Activated CD4-positive, alpha-beta T cell treated with anti-CD3 and anti-CD28 coated beads, Interleukin-2, amount 10 ng/mL, durations not matched to agents 7 days and 5 days (primary cell): ENCODE data around the gene IGSF9. TPM values are rescaled to one million over a fixed set of nuclear protein-coding genes. Genes with fewer than 3 reads are reported as not detected.

Experiments used
- CTCF ChIA-PET: fragments of 350-600 bp; sonication (Branson Sonifier 250); formaldehyde crosslinking; loops from one replicate; lab custom pipeline; 2021; ENCODE audit warnings: antibody characterized with exemption; lab: Charles Lee
- POLR2A ChIA-PET: fragments of 350-600 bp; sonication (Branson Sonifier 250); formaldehyde crosslinking; loops from one replicate; lab custom pipeline; 2021; ENCODE audit warnings: antibody characterized with exemption; lab: Charles Lee
- DNase-seq: peaks from one replicate; pipeline ENCODE4 v3.0.0-alpha.2; 2020
- H3K27ac Mint-ChIP-seq: one replicate; pipeline ENCODE4 v1.8.0; 2021; ENCODE audit warnings: mild to moderate bottlenecking, moderate library complexity, mixed read lengths
- H3K27me3 Mint-ChIP-seq: one replicate; pipeline ENCODE4 v1.8.0; 2021; ENCODE audit warnings: mixed read lengths
- H3K36me3 Mint-ChIP-seq: one replicate; pipeline ENCODE4 v1.8.0; 2021; ENCODE audit warnings: low read depth, mixed read lengths
- H3K4me1 Mint-ChIP-seq: one replicate; pipeline ENCODE4 v1.8.0; 2021; ENCODE audit warnings: mixed read lengths
- H3K4me3 Mint-ChIP-seq: one replicate; pipeline ENCODE4 v1.8.0; 2021; ENCODE audit warnings: mild to moderate bottlenecking, moderate library complexity, mixed read lengths
- H3K9me3 Mint-ChIP-seq: one replicate; pipeline ENCODE4 v1.8.0; 2021; ENCODE audit warnings: mixed read lengths
- total RNA-seq, 2 experiments: library from RNA; stranded (reverse); gene quantifications; one replicate each; pipeline ENCODE4 v1.2.3, GENCODE V29; 2021

The IGSF9 gene
- total RNA-seq, 2 experiments from 2014 or later = not detected

DNA sequence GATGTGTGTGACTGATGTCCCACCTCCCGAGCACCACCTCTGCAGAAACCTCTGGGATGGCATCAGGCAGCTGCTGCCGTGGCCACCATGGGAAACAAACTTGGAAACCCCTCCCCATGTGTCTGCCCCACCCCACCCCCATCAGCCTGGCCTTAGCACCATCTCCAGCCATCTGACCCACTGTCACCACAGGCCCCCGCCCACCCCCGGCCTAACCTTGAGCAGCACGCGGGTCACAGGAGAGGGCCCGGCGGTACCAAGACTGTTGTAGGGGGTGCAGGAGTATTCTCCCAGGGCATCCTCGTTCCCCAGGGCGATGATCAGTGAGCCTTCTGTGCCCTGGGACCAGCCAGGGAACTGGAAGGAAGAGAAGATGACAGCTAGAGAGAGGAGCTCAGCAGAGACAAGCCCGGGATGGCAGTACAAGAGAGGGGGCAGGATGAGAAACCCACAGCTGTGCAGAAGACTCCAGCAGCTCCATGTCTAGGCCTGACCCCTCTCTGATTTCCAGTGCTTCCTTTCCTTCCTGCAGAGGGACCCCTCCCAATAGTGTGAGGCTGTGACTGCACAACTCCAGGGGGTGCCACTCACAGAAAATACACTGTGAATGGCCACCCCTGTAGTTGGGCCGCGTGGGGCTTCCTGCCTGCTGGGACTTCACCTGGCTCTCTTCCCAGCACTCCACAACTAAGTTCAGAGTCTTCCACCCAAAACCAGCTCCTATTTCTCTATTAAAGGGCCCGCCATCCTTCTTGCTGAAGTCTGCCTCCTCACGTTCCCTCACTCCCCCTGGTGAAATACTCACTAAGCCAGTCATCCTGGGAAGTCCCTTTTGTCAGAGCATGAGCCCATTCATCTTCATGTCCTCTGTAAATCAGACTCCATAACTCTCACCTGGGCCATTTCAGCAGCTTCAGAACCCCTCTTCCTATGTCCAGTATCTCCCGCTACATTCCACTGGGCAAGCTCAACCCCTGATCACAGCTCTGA, 12.8 kb downstream of the IGSF9 start:
- H3K4me3 Mint-ChIP-seq = no peak overlapping the region
- no peak for DNase-seq
- ChIA-PET POLR2A (no interaction called here), CTCF (interaction anchor here (4.7 kb wide), 1 partner anchor 74 kb away, joined by 32 read pairs; no protein-coding TSS in a partner anchor)
- no peak overlapping the region for H3K27ac Mint-ChIP-seq
- peaks cover 10% of the 10 kb centered on the region for H3K4me1 Mint-ChIP-seq
- H3K36me3 Mint-ChIP-seq = no peaks in the 10 kb centered on the region
- no peaks in the 10 kb centered on the region for H3K9me3 Mint-ChIP-seq
- H3K27me3 Mint-ChIP-seq = peaks cover 4% of the 10 kb centered on the region

DNA sequence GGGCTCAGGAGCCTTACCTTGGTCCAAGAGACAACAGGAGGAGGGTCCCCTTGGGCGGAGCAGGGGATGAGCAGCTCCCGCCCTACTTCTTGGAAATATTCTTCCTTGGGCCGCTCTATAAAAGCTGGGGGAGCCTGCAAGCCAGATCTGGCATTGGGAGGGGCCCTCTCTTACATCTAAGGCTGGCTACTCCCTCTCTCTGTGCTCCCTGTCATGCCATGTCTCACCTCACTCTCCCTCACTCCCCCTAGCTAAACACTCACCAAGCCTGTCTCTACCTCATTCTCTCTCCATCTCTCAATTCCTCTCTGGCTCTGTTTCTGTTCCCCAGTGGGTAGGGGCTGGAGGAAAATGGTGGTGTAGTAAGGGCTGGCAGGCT, 13.6 kb downstream of the IGSF9 start:
- H3K4me3 Mint-ChIP-seq = no peak overlapping the region
- CTCF ChIA-PET = interaction anchor here (4.7 kb wide), 1 partner anchor 74 kb away, joined by 32 read pairs; no protein-coding TSS in a partner anchor
- H3K27ac Mint-ChIP-seq = no peak overlapping the region
- POLR2A ChIA-PET = no interaction called here
- no peaks in the 10 kb centered on the region for H3K9me3 Mint-ChIP-seq
- H3K4me1 Mint-ChIP-seq = peaks cover 4% of the 10 kb centered on the region
- DNase-seq = no peak
- H3K27me3 Mint-ChIP-seq = peaks cover 4% of the 10 kb centered on the region
- H3K36me3 Mint-ChIP-seq = no peaks in the 10 kb centered on the region

DNA sequence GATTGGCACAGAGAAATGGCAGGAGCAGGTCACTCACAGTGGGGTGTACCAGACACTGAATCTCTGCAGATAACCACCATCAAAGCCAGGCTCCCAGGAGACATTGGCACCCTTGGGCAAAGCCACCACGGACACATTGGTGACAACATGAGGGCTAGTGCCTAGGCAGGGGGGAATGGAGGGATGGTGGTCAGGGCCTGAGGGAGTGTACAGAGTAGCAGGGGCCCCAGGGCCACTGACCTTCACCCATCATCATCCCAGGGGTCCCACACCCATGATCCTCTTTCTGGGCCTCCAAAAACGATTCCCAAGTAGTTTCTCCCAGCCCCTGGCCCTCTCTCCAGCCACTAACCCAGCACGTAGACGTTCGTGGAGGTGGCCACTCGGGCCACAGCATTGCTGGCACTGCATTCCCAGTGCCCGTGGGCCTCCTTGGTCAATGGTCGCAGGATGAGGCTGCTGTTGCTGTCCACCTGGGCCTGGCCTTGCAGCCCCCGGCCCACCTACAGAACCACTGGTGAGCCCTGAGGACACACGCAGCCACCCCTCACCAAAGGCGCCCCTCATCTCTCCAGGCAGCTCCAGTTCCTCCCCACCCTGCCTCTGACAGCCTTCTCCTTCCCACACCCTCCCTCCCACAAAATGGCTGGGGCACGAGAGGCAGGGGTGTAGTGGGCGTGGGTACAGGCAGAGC, 14.2 kb downstream of the IGSF9 start:
- H3K36me3 Mint-ChIP-seq = no peaks in the 10 kb centered on the region
- DNase-seq = no peak
- H3K27ac Mint-ChIP-seq = no peak overlapping the region
- H3K27me3 Mint-ChIP-seq = peaks cover 4% of the 10 kb centered on the region
- H3K4me1 Mint-ChIP-seq = peaks cover 4% of the 10 kb centered on the region
- H3K4me3 Mint-ChIP-seq = no peak overlapping the region
- H3K9me3 Mint-ChIP-seq = no peaks in the 10 kb centered on the region
- ChIA-PET CTCF (interaction anchor here (1.5 to 4.7 kb wide), 2 partner anchors 75 to 76 kb away, joined by 5 to 32 read pairs; no protein-coding TSS in a partner anchor), POLR2A (no interaction called here)

DNA sequence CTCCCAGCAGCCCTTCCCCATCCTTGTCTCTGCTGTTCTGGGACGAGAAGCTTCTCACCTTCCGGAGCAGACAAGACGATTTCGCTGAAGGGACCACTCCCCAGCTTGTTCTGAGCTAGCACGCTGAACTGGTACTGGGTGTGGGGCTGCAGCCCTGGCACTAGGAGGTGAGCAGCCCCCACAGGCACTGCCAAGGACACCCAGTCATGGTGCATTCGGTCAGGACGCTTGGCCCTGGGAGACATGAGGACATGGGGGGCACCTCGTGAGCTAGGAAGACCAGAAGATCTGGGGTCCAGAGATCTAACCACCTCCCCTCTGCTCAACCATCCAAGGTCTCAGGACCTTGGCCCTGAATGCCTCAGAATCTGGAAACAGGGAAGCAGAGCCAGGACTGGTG, 14.8 kb downstream of the IGSF9 start:
- H3K27me3 Mint-ChIP-seq = peaks cover 4% of the 10 kb centered on the region
- no peaks in the 10 kb centered on the region for H3K9me3 Mint-ChIP-seq
- DNase-seq = no peak
- H3K27ac Mint-ChIP-seq = no peak overlapping the region
- H3K4me3 Mint-ChIP-seq = no peak overlapping the region
- no peaks in the 10 kb centered on the region for H3K36me3 Mint-ChIP-seq
- POLR2A ChIA-PET = no interaction called here
- CTCF ChIA-PET = interaction anchor here (1.5 kb wide), 1 partner anchor 76 kb away, joined by 5 read pairs; no protein-coding TSS in a partner anchor
- H3K4me1 Mint-ChIP-seq = peaks cover 10% of the 10 kb centered on the region

DNA sequence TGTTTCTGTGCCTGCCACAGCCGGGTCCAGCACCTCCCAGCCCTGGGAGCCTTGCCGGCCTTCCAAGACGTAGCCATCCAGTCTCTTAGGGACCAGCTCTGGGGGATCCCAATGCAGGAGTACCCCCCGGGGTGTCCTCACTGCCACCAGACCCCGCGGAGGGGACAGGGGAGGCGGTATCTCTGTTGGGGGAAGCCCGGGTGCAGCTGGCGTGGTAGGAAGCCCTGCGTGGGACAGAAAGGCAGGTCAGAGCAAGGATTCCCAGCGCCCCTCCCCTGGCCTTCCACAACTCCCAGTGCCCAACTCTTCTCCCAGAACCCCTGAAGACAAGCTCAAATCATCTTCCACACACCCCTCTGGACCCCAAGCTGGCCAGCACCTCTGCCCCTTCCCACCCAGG, 15.2 kb downstream of the IGSF9 start:
- Mint-ChIP-seq H3K9me3 (no peaks in the 10 kb centered on the region), H3K4me1 (peaks cover 13% of the 10 kb centered on the region), H3K4me3 (no peak overlapping the region), H3K36me3 (peaks cover 2% of the 10 kb centered on the region), H3K27me3 (peaks cover 4% of the 10 kb centered on the region), H3K27ac (no peak overlapping the region)
- CTCF ChIA-PET = interaction anchor here (1.5 kb wide), 1 partner anchor 77 kb away, joined by 5 read pairs; no protein-coding TSS in a partner anchor
- DNase-seq = no peak
- POLR2A ChIA-PET = no interaction called here

DNA sequence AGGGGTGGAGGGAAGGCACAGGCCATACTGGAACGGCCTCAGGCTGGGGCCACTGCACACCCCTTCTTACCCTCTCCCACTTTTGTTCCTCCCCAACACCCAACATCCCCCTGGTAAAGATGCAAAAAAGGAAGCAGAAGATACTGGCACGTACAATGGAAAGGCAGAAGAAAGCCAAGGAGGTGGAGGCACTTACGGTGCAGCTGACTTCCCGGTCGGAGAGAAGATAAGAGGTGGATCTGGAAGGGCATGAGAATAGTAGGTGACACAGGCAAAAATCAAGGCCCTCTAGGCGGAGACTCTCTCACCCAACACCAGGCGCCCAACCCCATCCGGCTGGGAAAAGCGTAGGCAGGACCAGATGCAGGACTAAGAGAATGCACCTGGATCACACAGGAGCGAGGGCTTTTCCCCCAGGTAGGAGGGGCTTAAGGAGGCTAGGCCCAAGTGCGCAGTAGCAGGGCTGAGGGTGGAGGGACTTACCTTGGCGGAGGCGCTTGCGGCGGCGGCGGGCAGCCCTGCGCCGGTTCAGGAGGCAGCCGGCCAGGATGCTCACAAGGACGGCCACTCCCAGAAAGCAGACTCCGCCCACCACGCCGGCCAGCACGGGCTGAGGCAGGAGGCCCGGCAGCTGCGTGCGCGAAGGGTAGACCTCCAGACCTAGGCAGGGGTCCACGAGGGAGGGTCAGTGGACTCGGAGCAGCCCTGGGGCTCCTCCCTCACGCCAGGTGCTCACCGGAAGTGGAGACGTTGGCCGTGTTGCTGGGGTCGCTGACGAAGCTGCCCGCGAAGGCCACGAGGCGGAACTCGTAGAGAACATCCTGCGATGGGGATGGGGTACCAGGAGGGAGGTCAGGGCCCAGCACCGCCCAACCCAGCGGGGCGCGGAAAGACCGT, 16.0 kb downstream of the IGSF9 start:
- POLR2A ChIA-PET = no interaction called here
- H3K4me3 Mint-ChIP-seq = no peak overlapping the region
- no peak overlapping the region for H3K27ac Mint-ChIP-seq
- H3K36me3 Mint-ChIP-seq = peaks cover 2% of the 10 kb centered on the region
- peaks cover 13% of the 10 kb centered on the region for H3K4me1 Mint-ChIP-seq
- no peaks in the 10 kb centered on the region for H3K9me3 Mint-ChIP-seq
- no peak for DNase-seq
- CTCF ChIA-PET = interaction anchor here (1.5 kb wide), 1 partner anchor 78 kb away, joined by 5 read pairs; no protein-coding TSS in a partner anchor
- H3K27me3 Mint-ChIP-seq = no peaks in the 10 kb centered on the region

DNA sequence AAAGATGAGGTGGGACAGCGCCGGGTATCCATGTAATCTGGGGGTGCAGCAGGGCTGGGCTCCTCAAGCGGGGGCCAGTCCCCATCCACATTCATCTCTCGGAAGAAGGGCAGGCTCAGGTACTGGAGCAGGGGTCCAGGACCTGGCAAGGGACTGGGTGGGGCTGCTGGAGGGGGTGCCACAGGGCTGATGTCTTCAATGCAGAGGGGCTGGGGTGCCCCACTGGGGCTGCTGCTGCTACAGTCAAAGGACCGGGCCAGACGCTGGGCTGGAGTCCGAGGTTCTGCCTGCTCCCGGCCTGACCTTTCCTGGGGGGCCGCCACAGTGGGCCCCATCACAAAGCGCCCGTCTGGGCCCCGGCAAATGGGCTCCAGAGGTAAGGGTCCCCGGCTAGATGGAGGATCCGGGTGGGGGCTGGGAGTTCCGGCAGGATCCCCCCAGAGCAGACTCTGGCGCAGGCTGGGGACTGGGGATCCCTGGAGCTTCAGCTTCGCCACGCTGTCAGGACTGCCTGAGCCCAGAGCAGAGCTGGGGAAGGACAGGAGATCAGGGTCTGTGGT, 16.8 kb downstream of the IGSF9 start:
- POLR2A ChIA-PET = no interaction called here
- Mint-ChIP-seq H3K4me3 (no peak overlapping the region), H3K27me3 (no peaks in the 10 kb centered on the region), H3K36me3 (peaks cover 7% of the 10 kb centered on the region), H3K27ac (no peak overlapping the region), H3K4me1 (peaks cover 13% of the 10 kb centered on the region), H3K9me3 (no peaks in the 10 kb centered on the region)
- CTCF ChIA-PET = no interaction called here
- DNase-seq = no peak

DNA sequence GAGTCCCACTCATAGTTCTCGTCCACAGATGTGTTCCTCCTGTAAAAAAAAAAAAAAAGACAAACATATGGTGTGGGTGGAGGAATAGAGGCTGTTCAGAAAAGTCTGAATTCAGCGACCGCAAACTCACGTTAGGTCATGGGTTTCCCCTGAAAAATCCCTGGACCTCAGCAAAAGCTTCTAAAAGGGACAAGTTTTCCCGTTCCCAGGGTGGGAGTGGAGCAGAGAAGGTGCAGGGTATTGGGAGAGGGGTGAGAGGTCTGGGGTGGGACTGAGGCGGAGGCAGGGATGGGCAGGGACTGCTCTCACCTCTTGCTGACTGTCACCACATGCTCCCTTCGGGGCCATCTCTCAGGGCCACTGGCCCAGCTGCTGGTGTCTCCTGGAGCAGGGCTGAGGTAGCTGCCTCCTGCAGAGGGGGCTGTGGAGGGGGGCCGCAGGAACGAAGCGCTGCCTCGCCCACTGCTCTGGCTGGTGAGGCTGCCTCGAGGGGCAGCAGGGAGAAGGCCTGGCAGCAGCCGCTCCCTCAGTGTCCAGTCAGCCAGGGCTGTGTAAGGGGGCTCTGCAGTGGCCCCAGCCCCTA, 17.5 kb downstream of the IGSF9 start:
- ChIA-PET CTCF (interaction anchor here (0.7 to 1.0 kb wide), 2 partner anchors 12 to 105 kb away, joined by 3 to 4 read pairs; no protein-coding TSS in a partner anchor), POLR2A (no interaction called here)
- Mint-ChIP-seq H3K4me3 (no peak overlapping the region), H3K9me3 (no peaks in the 10 kb centered on the region), H3K36me3 (peaks cover 12% of the 10 kb centered on the region), H3K4me1 (peaks cover 17% of the 10 kb centered on the region), H3K27ac (no peak overlapping the region), H3K27me3 (no peaks in the 10 kb centered on the region)
- DNase-seq = no peak

DNA sequence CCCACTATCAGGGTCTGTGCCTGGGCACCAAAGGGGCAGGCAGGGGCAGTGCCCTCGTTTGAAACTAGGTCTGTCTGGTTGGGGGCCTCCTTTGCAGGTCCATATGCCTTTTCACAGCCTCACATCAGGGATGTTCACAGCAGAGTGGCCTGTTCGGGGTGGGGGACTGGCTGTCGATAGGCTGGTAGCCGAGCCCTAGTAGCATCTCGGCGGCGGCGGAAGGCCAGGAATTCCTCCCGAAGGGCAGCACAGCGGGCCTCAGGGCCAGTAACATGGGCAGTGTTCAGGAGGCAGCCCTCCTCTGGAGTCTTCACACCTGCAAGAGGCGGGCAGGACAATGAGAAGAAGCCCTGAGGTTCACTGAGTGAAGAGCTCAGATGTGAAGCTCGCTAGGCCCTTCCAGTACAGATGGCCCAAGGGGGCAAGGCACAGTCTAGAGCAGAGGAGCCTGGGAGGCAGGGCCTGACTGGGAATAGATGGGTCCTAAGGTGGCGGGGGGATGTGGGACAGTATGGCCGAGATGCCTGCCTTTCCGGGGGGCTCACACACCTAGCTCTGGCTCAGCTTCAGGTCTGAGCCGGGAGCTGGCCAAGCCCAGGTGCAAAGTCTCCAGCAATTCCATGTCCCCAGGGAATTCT, 18.1 kb downstream of the IGSF9 start:
- ChIA-PET POLR2A (no interaction called here), CTCF (interaction anchor here (0.7 to 1.0 kb wide), 2 partner anchors 12 to 105 kb away, joined by 3 to 4 read pairs; no protein-coding TSS in a partner anchor)
- DNase-seq = no peak
- H3K27me3 Mint-ChIP-seq = no peaks in the 10 kb centered on the region
- H3K36me3 Mint-ChIP-seq = peaks cover 14% of the 10 kb centered on the region
- H3K9me3 Mint-ChIP-seq = no peaks in the 10 kb centered on the region
- peaks cover 21% of the 10 kb centered on the region for H3K4me1 Mint-ChIP-seq
- H3K4me3 Mint-ChIP-seq = no peak overlapping the region
- H3K27ac Mint-ChIP-seq = peak overlapping the region; percentile 39

DNA sequence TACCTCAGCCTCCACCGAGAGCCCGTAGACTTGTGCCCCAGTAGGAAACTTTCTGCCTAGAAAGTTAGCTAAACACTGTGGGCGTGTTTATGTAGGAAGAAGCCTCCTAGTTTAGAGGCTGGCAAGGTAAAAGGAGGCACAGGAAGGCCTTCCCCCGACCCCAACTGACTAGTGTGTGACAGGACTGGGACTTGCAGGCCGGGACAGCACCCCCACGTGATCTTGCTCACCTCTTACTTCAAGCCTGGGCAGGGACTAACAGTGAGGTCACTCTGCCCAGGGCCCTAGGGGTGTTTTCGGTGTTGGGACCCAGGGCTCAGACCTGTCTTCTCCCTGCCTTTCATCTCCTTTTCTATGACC, 19.7 kb downstream of the IGSF9 start:
- CTCF ChIA-PET = interaction anchor here (1.0 to 2.3 kb wide), 3 partner anchors 9 to 20 kb away, joined by 4 to 13 read pairs (median 4); partner anchors contain the start of gene IGSF9
- DNase-seq = no peak

More for the DNA sequence above, 19.7 kb downstream of the IGSF9 start:
- no peaks in the 10 kb centered on the region for H3K27me3 Mint-ChIP-seq
- peaks cover 26% of the 10 kb centered on the region for H3K36me3 Mint-ChIP-seq
- H3K27ac Mint-ChIP-seq = peak overlapping the region; percentile 95
- peaks cover 37% of the 10 kb centered on the region for H3K4me1 Mint-ChIP-seq
- no peaks in the 10 kb centered on the region for H3K9me3 Mint-ChIP-seq
- POLR2A ChIA-PET = interaction anchor here (0.6 to 1.0 kb wide), 2 partner anchors 12 to 47 kb away, joined by 3 to 4 read pairs; no protein-coding TSS in a partner anchor
- H3K4me3 Mint-ChIP-seq = peak overlapping the region; percentile 89
